ENCODE measurements around the gene PCGF3.

PCGF3 gene

GRCh38 chr4:818106-818921 is 112.7 kb downstream of the PCGF3 start:
- DNase-seq (ENCODE audit: low spot score): no peak
- in situ Hi-C loops (cut with MboI; ENCODE audit: low pct_unique_long_range_greater_than_20kb, low sequenced_read_pairs, unreplicated experiment): no loop called here
- TF ChIP-seq CTCF (IDR thresholded peaks at IDR 0.05; ENCODE audit: extremely low read depth, insufficient read depth, missing control alignments): no peak

GRCh38 chr4:819401-820229 is 114.0 kb downstream of the PCGF3 start:
- in situ Hi-C loops (cut with MboI; ENCODE audit: low pct_unique_long_range_greater_than_20kb, low sequenced_read_pairs, unreplicated experiment): no loop called here
- DNase-seq (ENCODE audit: low spot score): no peak
- TF ChIP-seq CTCF (IDR thresholded peaks at IDR 0.05; ENCODE audit: extremely low read depth, insufficient read depth, missing control alignments): no peak

Measured in GM13977 (cell line).